GM10266 (cell line): Measurements from ENCODE around the gene NCKAP5.

ENCODE experiments used
- DNase-seq: peaks from one replicate; pipeline ENCODE4 v3.0.0; 2012; ENCODE audit errors: extremely low spot score
- CTCF ChIP-seq: IDR thresholded peaks from 2 replicates; pipeline ENCODE4 v1.5.1; 2012; ENCODE audit warnings: mild to moderate bottlenecking, low read depth; ENCODE audit not compliant: control insufficient read depth, insufficient read depth; ENCODE audit errors: missing control alignments

Gene NCKAP5

GRCh38 chr2:132978840-132979239, 589.4 kb downstream of the NCKAP5 start:
- TF ChIP-seq CTCF, result no peak
- no peak for DNase-seq

- TF ChIP-seq CTCF, result no peak
- no peak for DNase-seq
Observed at GRCh38 chr2:132977812-132978529, 590.3 kb downstream of the NCKAP5 start.

GRCh38 chr2:132975193-132976105, 592.8 kb downstream of the NCKAP5 start:
- DNase-seq, result no peak

GRCh38 chr2:132974467-132975095, 593.7 kb downstream of the NCKAP5 start:
- no peak for TF ChIP-seq CTCF
- DNase-seq, result no peak

More at GRCh38 chr2:132975193-132976105, 592.8 kb downstream of the NCKAP5 start:
- no peak for TF ChIP-seq CTCF

GRCh38 chr2:132971310-132972061, 596.8 kb downstream of the NCKAP5 start:
- TF ChIP-seq CTCF, result no peak
- DNase-seq, result no peak

- TF ChIP-seq CTCF, result no peak
- no peak for DNase-seq
Observed at GRCh38 chr2:132969371-132969985, 598.8 kb downstream of the NCKAP5 start.
